Gastrocnemius medialis (tissue), 4 donors: ENCODE data around the gene PAPSS2. TPM values are rescaled to one million over a fixed set of nuclear protein-coding genes. Genes with fewer than 3 reads are reported as not detected.

Source experiments
- ATAC-seq, 2 donors: fragments of 150-250 bp; one replicate each; pipeline ENCODE4 v1.9.1; 2016
- DNase-seq, 2 donors: peaks; one replicate each; pipeline ENCODE4 v3.0.0-alpha.2; 2019
- H3K27ac ChIP-seq, 4 donors: fragments of 200-600 bp; sonication (generic); 1 replicate in 1 of 4; 2 replicates in 3 of 4; pipeline ENCODE4 v1.5.1; 2016 to 2018; ENCODE audit warnings: mild to moderate bottlenecking in 2 of 4, moderate library complexity in 1 of 4
- H3K27me3 ChIP-seq, 3 donors: fragments of 200-600 bp; sonication (generic) in 2 of 3; 1 replicate in 1 of 3; 2 replicates in 2 of 3; pipeline versions ENCODE4 v1.5.1 to v1.6.0; 2016 to 2019; ENCODE audit warnings: mild to moderate bottlenecking in 1 of 3, moderate library complexity in 1 of 3
- H3K36me3 ChIP-seq, 2 donors: fragments of 200-600 bp; sonication (generic) in 1 of 2; one replicate each; pipeline ENCODE4 v1.5.1; 2017 to 2018
- H3K4me1 ChIP-seq, 2 donors: fragments of 200-600 bp; sonication (generic) in 1 of 2; one replicate each; pipeline ENCODE4 v1.5.1; 2016 to 2017; ENCODE audit warnings: mild to moderate bottlenecking in 2 of 2
- H3K4me3 ChIP-seq, 4 donors: fragments of 200-600 bp; sonication (generic) in 3 of 4; 1 replicate in 1 of 4; 2 replicates in 3 of 4; pipeline ENCODE4 v1.5.1; 2016 to 2019; ENCODE audit warnings: mild to moderate bottlenecking in 2 of 4
- H3K9me3 ChIP-seq, 3 donors: fragments of 200-600 bp; sonication (generic) in 2 of 3; 1 replicate in 1 of 3; 2 replicates in 2 of 3; pipeline ENCODE4 v1.5.1; 2016 to 2019
- POLR2A ChIP-seq, 2 donors: fragments of 450-650 bp; IDR thresholded peaks; one replicate each; pipeline ENCODE4 v1.6.1; 2017; ENCODE audit warnings: antibody characterized with exemption in 2 of 2, mild to moderate bottlenecking in 2 of 2, moderate library complexity in 2 of 2
- in situ Hi-C, 4 donors: fragments of 200-750 bp; cut with MboI; loops; one replicate each; pipeline versions ENCODE4 v1.15.0 to v1.8.0; 2017; ENCODE audit warnings: low sequenced_read_pairs in 4 of 4
- intact Hi-C: fragments of 100-400 bp; cut with DNase I; formaldehyde crosslinking; loops from one replicate; pipeline ENCODE4 v1.15.1; 2023; ENCODE audit warnings: low total_unique reads
- total RNA-seq, 4 donors: library from RNA; depleted of rRNA; stranded (reverse); fragments of >200 nt; gene quantifications; one replicate each; pipeline versions ENCODE4 v1.1.0 to v1.2.3, GENCODE V29; 2016
- TF ChIP-seq, protein P1 (sequence below), 5 experiments: fragments of 450-650 bp in 3 of 5; fragments of 200-600 bp in 2 of 5; sonication (generic) in 2 of 5; IDR thresholded peaks in 4 of 5; conservative IDR thresholded peaks in 1 of 5; 1 replicate in 4 of 5; 2 replicates in 1 of 5; pipeline ENCODE4 v1.5.1; 2016 to 2019; ENCODE audit warnings: antibody characterized with exemption in 5 of 5, mild to moderate bottlenecking in 3 of 5, moderate library complexity in 3 of 5

Gene PAPSS2
- total RNA-seq, 4 donors from 2014 or later = 2.7 to 8.7 (median 6.8) TPM

DNA sequence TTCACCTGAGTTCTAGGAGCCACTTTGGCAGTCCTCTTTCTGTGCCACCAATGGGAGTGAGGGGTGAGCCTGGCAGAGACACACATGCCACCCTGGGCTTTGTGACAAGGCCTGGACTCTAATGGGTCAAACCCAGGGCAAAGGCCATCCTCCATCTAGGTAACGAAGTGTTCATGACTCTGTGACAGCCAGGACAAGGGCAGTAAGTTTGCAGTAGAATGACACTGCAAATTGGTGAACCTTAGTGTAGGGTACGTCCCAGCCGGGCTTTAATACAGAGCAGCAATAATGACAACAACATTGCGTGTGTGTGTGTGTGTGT lies 43.3 kb downstream of the PAPSS2 start:
- no peaks in the 10 kb centered on the region for H3K9me3 ChIP-seq
- no peaks in the 10 kb centered on the region for H3K4me1 ChIP-seq
- in situ Hi-C loops (no loop called here), intact Hi-C loops (no loop called here)
- H3K27ac ChIP-seq = no peak overlapping the region
- no peaks in the 10 kb centered on the region for H3K36me3 ChIP-seq
- DNase-seq (no peak), ATAC-seq (no peak)
- H3K4me3 ChIP-seq = no peak overlapping the region
- TF ChIP-seq POLR2A (IDR thresholded peaks at IDR 0.05) = no peak
- TF ChIP-seq, protein P1, sequence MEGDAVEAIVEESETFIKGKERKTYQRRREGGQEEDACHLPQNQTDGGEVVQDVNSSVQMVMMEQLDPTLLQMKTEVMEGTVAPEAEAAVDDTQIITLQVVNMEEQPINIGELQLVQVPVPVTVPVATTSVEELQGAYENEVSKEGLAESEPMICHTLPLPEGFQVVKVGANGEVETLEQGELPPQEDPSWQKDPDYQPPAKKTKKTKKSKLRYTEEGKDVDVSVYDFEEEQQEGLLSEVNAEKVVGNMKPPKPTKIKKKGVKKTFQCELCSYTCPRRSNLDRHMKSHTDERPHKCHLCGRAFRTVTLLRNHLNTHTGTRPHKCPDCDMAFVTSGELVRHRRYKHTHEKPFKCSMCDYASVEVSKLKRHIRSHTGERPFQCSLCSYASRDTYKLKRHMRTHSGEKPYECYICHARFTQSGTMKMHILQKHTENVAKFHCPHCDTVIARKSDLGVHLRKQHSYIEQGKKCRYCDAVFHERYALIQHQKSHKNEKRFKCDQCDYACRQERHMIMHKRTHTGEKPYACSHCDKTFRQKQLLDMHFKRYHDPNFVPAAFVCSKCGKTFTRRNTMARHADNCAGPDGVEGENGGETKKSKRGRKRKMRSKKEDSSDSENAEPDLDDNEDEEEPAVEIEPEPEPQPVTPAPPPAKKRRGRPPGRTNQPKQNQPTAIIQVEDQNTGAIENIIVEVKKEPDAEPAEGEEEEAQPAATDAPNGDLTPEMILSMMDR (IDR thresholded peaks at IDR 0.05 in 4 of 5, conservative IDR thresholded peaks at IDR 0.05 in 1 of 5) = no peak
- H3K27me3 ChIP-seq = no peaks in the 10 kb centered on the region

GRCh38 chr10:87703771-87704170 lies 44.1 kb downstream of the PAPSS2 start:
- DNase-seq = no peak
- Histone ChIP-seq H3K27me3 (no peaks in the 10 kb centered on the region), H3K4me1 (no peaks in the 10 kb centered on the region), H3K27ac (no peak overlapping the region), H3K9me3 (no peaks in the 10 kb centered on the region), H3K36me3 (no peaks in the 10 kb centered on the region), H3K4me3 (no peak overlapping the region)
- no peak for ATAC-seq
- intact Hi-C loops = no loop called here
- no peak for TF ChIP-seq POLR2A (IDR thresholded peaks at IDR 0.05)
- TF ChIP-seq, protein P1 (IDR thresholded peaks at IDR 0.05 in 4 of 5, conservative IDR thresholded peaks at IDR 0.05 in 1 of 5) = no peak
- in situ Hi-C loops = no loop called here

GRCh38 chr10:87705339-87705738 lies 45.7 kb downstream of the PAPSS2 start:
- Histone ChIP-seq H3K36me3 (no peaks in the 10 kb centered on the region), H3K4me1 (no peaks in the 10 kb centered on the region), H3K27ac (no peak overlapping the region), H3K4me3 (no peak overlapping the region), H3K27me3 (no peaks in the 10 kb centered on the region), H3K9me3 (no peaks in the 10 kb centered on the region)
- DNase-seq (no peak), ATAC-seq (no peak)
- TF ChIP-seq POLR2A (IDR thresholded peaks at IDR 0.05) = no peak
- TF ChIP-seq, protein P1 (IDR thresholded peaks at IDR 0.05 in 4 of 5, conservative IDR thresholded peaks at IDR 0.05 in 1 of 5) = no peak
- intact Hi-C loops (no loop called here), in situ Hi-C loops (no loop called here)

DNA sequence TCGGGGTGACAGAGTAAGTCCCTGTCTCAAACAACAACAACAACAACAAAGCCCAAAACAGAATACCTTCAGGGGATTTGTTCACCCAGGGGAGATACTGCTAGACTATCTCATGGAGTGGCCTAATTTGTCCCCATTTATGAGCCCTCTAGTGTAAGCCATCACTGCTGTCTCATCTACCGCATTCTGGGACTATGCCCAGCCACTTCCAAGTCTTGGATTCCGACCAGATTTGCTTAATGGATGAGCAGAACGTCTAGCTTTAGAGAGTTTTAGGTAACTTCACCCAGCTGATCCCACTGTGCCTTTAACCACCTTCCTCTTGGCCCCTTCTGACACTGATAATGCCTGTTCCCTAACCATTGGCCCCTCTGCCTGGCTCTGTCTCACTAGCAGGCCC lies 47.1 kb downstream of the PAPSS2 start:
- DNase-seq (no peak), ATAC-seq (no peak)
- Histone ChIP-seq H3K9me3 (no peaks in the 10 kb centered on the region), H3K27ac (no peak overlapping the region), H3K27me3 (no peaks in the 10 kb centered on the region), H3K4me1 (no peaks in the 10 kb centered on the region), H3K36me3 (no peaks in the 10 kb centered on the region), H3K4me3 (no peak overlapping the region)
- no peak for TF ChIP-seq POLR2A (IDR thresholded peaks at IDR 0.05)
- TF ChIP-seq, protein P1 (IDR thresholded peaks at IDR 0.05 in 4 of 5, conservative IDR thresholded peaks at IDR 0.05 in 1 of 5) = no peak
- intact Hi-C loops (no loop called here), in situ Hi-C loops (no loop called here)

GRCh38 chr10:87707254-87707653 lies 47.6 kb downstream of the PAPSS2 start:
- TF ChIP-seq, protein P1 (IDR thresholded peaks at IDR 0.05 in 4 of 5, conservative IDR thresholded peaks at IDR 0.05 in 1 of 5) = no peak
- TF ChIP-seq POLR2A (IDR thresholded peaks at IDR 0.05) = no peak
- H3K27me3 ChIP-seq = no peaks in the 10 kb centered on the region
- ATAC-seq (no peak), DNase-seq (no peak)
- no peaks in the 10 kb centered on the region for H3K36me3 ChIP-seq
- intact Hi-C loops (no loop called here), in situ Hi-C loops (no loop called here)
- H3K9me3 ChIP-seq = no peaks in the 10 kb centered on the region
- H3K4me3 ChIP-seq = no peak overlapping the region
- H3K27ac ChIP-seq = no peak overlapping the region
- H3K4me1 ChIP-seq = no peaks in the 10 kb centered on the region
